Coronary artery (tissue), 2 donors: ENCODE results near the gene CPT1B.
"Not testable (repeated sequence)": the region's sequence is repeated elsewhere in the genome, so short reads cannot be mapped to it uniquely, and the experiment has no call there.

ENCODE experiments used
- DNase-seq: peaks from one replicate; pipeline ENCODE4 v3.0.0-alpha.2; 2017; ENCODE audit warnings: low spot score
- H3K27ac ChIP-seq, 2 donors: fragments of 200-600 bp; sonication (generic); one replicate each; pipeline ENCODE4 v1.5.1; 2016 to 2019
- H3K4me3 ChIP-seq: fragments of 200-600 bp; sonication (generic); 2 replicates; pipeline ENCODE4 v1.5.1; 2016; ENCODE audit warnings: mild to moderate bottlenecking, moderate library complexity
- CTCF ChIP-seq: fragments of 200-600 bp; sonication (generic); IDR thresholded peaks from one replicate; pipeline ENCODE4 v1.5.1; 2019; ENCODE audit warnings: antibody characterized with exemption

CPT1B gene

DNA sequence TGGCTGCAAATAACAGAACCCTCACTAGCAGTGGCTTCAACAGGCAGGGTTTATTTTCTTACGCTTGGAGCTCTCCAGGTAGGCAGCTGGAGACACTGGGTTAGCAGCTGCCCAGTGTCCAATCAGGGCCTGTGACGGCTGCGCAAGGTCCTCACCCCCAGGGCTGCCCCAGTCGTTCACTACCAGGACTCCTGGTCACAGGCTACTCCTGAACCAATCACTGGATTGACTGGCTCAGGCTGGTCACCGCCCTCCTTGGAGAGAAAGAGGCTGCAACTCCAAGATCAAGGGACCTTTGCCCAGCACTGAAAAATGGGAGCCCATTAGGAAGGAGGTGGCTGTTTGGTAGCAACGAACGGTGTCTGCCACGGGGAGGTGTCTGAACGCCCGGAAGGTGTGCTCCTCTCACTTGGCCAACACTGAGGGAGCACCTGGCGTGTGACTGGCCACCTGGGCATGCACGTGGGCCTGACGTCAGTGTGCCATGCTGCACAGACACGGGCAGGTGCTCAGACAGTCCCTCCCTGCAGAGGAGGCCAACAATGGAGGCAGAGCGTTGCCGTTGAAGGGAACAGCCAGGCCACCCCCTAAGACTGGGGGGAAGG lies 44.6 kb upstream of the CPT1B start:
- DNase-seq = no peak
- no peak for TF ChIP-seq CTCF
- no peak overlapping the region for H3K4me3 ChIP-seq
- H3K27ac ChIP-seq = no peak overlapping the region

DNA sequence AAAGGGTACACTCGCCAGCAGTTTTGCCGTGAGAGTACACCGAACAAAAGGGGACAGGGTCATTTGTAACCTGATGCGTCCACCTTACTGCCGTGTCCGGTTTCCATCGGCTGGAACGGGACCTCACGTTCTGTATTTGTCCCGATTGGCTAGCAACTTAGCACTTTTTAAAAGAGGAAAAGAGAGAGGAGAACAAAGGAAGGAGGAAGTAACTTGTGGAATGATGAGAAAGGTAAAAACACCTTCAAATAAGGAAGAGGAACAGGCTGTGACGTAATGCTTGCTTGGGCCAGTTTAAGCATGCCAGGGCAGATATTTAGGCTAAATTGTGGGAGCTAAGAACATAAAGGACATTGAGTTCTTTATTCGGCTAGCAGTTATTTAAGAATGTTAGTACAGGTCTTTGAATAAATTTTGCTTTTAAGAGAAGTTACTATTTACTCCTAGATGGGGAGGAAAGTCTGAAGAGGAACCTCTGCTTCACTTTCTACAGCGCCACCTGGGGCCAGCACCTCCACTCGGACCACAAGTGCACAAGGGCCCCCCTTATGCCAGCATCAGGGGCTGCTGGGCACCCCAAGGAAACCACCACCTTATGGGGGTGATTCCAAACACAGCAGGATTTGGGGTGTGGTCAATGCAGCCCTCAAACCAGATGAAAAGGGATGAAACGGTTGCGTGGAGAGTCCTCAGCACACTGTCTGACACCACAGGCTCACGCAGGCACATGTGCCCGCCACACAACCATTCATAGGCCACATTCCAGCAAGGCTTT lies 43.9 kb upstream of the CPT1B start:
- TF ChIP-seq CTCF = no peak
- DNase-seq = no peak
- Histone ChIP-seq H3K4me3 (no peak overlapping the region), H3K27ac (no peak overlapping the region)

DNA sequence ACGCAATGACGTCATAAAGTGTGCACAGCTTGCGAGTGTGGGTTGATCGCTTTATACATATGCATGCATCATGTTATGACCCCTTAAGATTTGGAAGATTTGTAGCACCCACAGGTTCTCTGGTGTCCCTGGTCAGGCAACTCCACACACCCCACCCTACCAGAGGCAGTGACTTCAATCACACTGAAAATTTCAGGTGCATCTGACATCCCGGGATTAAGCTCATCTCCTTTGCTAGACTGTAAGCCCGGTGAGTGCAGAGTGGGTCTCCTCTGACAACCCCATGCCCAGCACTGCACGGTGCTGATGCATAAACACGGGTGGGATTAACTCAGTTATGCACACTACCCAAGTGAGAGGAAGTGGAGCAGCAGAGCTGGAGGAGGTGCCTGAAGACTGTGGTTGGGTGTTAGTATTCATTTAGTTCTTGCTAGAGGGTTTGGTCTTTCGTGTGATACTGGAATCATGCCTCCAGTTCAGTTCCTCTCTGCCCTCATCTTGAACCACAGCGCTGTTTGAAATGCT lies 43.2 kb upstream of the CPT1B start:
- Histone ChIP-seq H3K4me3 (no peak overlapping the region), H3K27ac (no peak overlapping the region)

GRCh38 chr22:50620593-50621355 lies 42.5 kb upstream of the CPT1B start:
- no peak overlapping the region for H3K27ac ChIP-seq
- TF ChIP-seq CTCF = peak; percentile 77
- H3K4me3 ChIP-seq = peak overlapping the region; percentile 59
- DNase-seq = no peak

More for the DNA sequence above, 43.2 kb upstream of the CPT1B start:
- DNase-seq = no peak
- TF ChIP-seq CTCF = no peak

GRCh38 chr22:50614296-50614695 lies 36.1 kb upstream of the CPT1B start:
- H3K4me3 ChIP-seq, DNase-seq, H3K27ac ChIP-seq: not testable (repeated sequence)

DNA sequence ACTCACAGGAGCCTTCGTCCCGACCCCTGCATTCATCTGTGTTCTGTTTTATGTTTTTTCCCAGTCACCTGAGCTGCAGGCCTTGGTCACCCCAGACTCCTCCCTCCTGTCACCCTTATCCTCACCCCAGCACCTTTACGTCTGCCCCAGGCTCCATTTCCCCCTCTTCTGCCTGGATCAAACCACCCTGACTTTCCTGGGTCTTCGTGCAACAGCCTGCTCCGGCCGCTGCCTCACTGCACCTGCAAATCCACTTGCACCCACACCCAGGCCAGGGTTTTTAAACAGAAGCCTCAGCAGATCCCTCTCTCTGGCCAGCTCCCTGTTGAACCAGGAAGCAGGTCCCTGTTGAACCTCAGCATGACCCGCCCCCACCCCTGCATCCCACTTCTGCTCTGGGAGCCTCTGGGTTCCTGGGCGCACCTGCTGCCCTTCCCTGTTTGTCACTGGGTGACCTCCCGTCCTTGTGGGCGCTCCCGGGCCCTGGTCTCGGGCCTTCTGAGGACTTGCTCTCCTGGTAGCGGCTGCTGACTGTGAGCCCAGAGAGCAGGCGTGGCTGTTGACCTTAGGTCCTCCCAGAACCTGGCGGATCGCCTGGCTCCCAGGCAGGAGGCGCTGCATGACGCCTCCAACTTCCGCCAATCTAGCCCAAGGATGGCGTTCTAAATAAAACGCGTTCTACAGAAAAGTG lies 35.2 kb upstream of the CPT1B start:
- no peak for TF ChIP-seq CTCF
- Histone ChIP-seq H3K4me3 (no peak overlapping the region), H3K27ac (no peak overlapping the region)
- DNase-seq = no peak
